ENCODE measurements around the gene CADM4. TPM values are rescaled to one million over a fixed set of nuclear protein-coding genes. Genes with fewer than 3 reads are reported as not detected.

CADM4 gene
- total and polyA plus RNA-seq, 9 of the 15 experiments (the other 6 are each of a cell fraction or from before 2014, with no cell fraction given), result 0.03 to 4.6 (median 1.3) TPM

GRCh38 chr19:43619262-43620060, 20.2 kb downstream of the CADM4 start, which contains the start of gene ZNF428 (continued):
- no peak for TF ChIP-seq CBX5 (IDR thresholded peaks at IDR 0.05; ENCODE audit: borderline replicate concordance, low read depth)
- TF ChIP-seq ETV5 (CRISPR knock-in tag; IDR thresholded peaks at IDR 0.05; ENCODE audit: low read depth), result 0 out of 2 replicates have a peak, but pooled peaks have one; percentile 4
- TF ChIP-seq PRDM10 (IDR thresholded peaks at IDR 0.05; ENCODE audit: partially characterized antibody), result peak; percentile 97
- peak; percentile 46 for TF ChIP-seq EGR1 (conservative IDR thresholded peaks at IDR 0.05)
- TF ChIP-seq L3MBTL2 (IDR thresholded peaks at IDR 0.05), result peak; percentile 90
- TF ChIP-seq FOXA3 (CRISPR knock-in tag; conservative IDR thresholded peaks at IDR 0.05 in 1 of 2, IDR thresholded peaks at IDR 0.05 in 1 of 2), result no peak
- no peak for TF ChIP-seq RAD51 (IDR thresholded peaks at IDR 0.05; ENCODE audit: borderline replicate concordance, low read depth)
- TF ChIP-seq C11orf30 (IDR thresholded peaks at IDR 0.05; ENCODE audit: low read depth), result peak; percentile 58; the same call in 1 of the 2 replicates
- peak; percentile 81; the same call in 1 of the 2 replicates for TF ChIP-seq MYNN (IDR thresholded peaks at IDR 0.05)
- TF ChIP-seq MYNN (CRISPR knock-in tag; IDR thresholded peaks at IDR 0.05), result peak; percentile 72; the same call in 1 of the 2 replicates
- TF ChIP-seq ZNF143 (CRISPR knock-in tag; IDR thresholded peaks at IDR 0.05), result peak; percentile 87
- TF ChIP-seq HNRNPLL (IDR thresholded peaks at IDR 0.05; ENCODE audit: low read depth, low read length, poor library complexity, severe bottlenecking), result peak; percentile 95
- TF ChIP-seq DMBX1 (CRISPR knock-in tag; IDR thresholded peaks at IDR 0.05; ENCODE audit: borderline replicate concordance), result peak; percentile 11; the same call in 1 of the 2 replicates
- TF ChIP-seq GTF2E2 (tag; IDR thresholded peaks at IDR 0.05), result peak; percentile 47; the same call in 1 of the 2 replicates
- no peak for TF ChIP-seq TAF9B (IDR thresholded peaks at IDR 0.05; ENCODE audit: partially characterized antibody)
